Measurements from ENCODE around the gene POU2F1.

DNA sequence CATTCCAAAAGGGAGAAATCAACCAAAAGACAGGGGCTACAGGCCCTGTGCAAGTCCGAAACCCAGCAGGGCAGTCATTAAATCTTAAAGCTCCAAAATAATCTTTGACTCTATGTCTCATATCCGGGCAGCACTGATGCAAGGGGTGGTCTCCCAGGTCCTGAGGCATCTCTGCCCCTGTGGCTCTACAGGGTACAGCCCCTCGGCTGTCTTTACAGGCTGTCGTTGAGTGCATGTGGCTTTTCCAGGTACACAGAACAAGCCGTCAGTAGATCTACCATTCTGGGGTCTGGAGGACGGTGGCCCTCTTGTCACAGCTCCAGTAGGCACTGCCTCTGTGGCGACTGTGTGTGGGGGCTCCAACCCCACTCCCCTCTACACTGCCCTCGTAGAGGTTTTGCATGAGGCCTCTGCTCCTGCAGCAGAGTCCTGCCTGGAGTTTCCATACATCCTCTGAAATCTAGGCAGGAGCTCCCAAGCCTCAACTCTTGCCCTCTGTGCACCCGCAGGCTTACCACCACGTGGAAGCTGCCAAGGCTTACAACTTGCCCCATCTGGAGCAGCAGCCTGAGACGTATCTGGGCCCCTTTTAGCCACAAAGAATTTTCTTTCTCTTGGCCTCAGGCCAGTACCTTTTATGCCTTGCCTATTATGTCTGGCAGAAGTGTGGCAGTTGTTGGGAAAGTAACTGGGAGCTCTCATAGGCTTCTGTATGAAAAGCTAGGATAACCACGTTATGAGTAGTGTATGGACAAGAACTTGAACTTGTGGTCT lies 52.5 kb downstream of the POU2F1 start:
- TF ChIP-seq, protein P1, sequence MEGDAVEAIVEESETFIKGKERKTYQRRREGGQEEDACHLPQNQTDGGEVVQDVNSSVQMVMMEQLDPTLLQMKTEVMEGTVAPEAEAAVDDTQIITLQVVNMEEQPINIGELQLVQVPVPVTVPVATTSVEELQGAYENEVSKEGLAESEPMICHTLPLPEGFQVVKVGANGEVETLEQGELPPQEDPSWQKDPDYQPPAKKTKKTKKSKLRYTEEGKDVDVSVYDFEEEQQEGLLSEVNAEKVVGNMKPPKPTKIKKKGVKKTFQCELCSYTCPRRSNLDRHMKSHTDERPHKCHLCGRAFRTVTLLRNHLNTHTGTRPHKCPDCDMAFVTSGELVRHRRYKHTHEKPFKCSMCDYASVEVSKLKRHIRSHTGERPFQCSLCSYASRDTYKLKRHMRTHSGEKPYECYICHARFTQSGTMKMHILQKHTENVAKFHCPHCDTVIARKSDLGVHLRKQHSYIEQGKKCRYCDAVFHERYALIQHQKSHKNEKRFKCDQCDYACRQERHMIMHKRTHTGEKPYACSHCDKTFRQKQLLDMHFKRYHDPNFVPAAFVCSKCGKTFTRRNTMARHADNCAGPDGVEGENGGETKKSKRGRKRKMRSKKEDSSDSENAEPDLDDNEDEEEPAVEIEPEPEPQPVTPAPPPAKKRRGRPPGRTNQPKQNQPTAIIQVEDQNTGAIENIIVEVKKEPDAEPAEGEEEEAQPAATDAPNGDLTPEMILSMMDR (IDR thresholded peaks at IDR 0.05) = no peak
- TF ChIP-seq POLR2A (IDR thresholded peaks at IDR 0.05) = no peak
- no peak for TF ChIP-seq POLR2AphosphoS5 (IDR thresholded peaks at IDR 0.05)
- no peak for TF ChIP-seq EP300 (IDR thresholded peaks at IDR 0.05)

Measured in stomach (tissue), 4 donors.